GM19395 (cell line): ENCODE data around the gene C1orf159.
"Not testable (repeated sequence)": the region's sequence is repeated elsewhere in the genome, so short reads cannot be mapped to it uniquely, and the experiment has no call there.

ENCODE experiments used
- ATAC-seq: cut with Tn5 transposase; IDR thresholded peaks from one replicate; pipeline ENCODE4 v1.9.1; 2021; ENCODE audit warnings: mild to moderate bottlenecking, moderate library complexity; ENCODE audit not compliant: unreplicated experiment

The C1orf159 gene

DNA sequence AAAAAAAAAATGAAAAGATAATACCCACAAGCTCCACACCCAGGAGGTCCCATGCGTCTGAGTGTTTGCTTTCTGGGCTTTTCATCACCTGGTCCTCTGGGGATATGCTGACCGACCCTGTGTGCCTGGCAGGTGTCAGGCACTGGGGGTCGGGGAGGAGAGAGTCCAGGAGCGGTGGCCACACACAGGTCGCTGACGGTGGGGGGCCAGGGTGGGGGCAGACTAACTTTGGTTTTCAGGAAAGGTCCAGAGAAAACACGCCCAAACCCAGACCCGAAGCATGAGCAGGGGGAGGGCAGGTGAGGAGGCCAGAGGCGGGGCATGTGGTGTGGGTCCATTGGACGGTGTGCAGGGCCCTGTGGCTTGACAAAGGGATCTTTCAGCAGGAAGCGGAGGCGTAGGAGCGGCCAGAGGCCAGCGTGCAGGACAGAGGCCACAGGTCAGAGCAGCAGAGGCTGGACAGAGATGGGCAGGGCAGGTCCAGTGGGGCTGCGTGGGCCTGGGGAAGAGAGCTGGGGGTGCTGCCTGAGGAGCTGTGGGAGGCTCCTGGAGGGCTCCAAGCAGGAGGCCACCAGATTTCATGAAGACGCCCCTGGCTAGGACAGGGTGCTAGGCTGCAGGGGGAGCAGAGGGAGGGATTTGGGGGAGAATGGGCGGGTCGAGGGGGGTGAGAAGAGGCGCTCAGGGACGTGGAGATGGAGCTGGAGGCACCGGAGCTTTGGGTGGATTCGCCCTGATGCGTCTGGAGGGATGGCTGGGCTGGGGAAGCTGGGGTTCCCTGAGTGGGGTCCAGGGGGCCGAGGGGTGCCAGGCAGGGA is 57.6 kb downstream of the C1orf159 start:
- no peak for ATAC-seq

- ATAC-seq = not testable (repeated sequence)
Observed at GRCh38 chr1:1057769-1058087, 58.2 kb downstream of the C1orf159 start.

- ATAC-seq = no peak
Observed at GRCh38 chr1:1055841-1056736, 59.8 kb downstream of the C1orf159 start.

DNA sequence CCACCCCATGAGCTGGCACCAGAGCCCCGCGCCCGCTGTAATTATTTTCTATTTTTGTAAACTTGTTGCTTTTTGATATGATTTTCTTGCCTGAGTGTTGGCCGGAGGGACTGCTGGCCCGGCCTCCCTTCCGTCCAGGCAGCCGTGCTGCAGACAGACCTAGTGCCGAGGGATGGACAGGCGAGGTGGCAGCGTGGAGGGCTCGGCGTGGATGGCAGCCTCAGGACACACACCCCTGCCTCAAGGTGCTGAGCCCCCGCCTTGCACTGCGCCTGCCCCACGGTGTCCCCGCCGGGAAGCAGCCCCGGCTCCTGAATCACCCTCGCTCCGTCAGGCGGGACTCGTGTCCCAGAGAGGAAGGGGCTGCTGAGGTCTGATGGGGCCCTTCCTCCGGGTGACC is 60.9 kb downstream of the C1orf159 start:
- no peak for ATAC-seq

GRCh38 chr1:1054099-1054700 is 61.7 kb downstream of the C1orf159 start:
- no peak for ATAC-seq

- ATAC-seq = no peak
Observed at GRCh38 chr1:1053682-1054081, 62.2 kb downstream of the C1orf159 start.

GRCh38 chr1:1053022-1053421 is 62.9 kb downstream of the C1orf159 start:
- ATAC-seq = no peak

GRCh38 chr1:1052003-1052840 is 63.7 kb downstream of the C1orf159 start:
- no peak for ATAC-seq

DNA sequence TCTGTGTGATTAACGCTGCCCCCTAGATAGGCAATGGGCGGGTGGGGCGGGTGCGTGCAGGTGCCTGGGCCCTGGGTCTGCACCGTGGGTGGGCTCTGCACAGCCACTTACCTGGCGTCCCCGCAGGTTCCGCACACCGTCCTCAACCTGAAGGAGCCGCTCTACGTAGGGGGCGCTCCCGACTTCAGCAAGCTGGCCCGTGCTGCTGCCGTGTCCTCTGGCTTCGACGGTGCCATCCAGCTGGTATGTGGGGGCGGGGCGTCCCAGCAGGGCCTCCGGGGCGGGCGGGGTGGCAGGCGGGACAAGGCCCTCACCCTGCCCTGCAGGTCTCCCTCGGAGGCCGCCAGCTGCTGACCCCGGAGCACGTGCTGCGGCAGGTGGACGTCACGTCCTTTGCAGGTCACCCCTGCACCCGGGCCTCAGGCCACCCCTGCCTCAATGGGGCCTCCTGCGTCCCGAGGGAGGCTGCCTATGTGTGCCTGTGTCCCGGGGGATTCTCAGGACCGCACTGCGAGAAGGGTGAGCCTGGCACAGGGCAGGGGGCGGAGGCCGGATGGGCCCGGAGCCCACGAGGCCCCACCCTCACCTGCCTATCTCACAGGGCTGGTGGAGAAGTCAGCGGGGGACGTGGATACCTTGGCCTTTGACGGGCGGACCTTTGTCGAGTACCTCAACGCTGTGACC is 64.6 kb downstream of the C1orf159 start:
- no peak for ATAC-seq

GRCh38 chr1:1050577-1051052 is 65.3 kb downstream of the C1orf159 start:
- ATAC-seq = no peak

GRCh38 chr1:1049318-1050165 is 66.3 kb downstream of the C1orf159 start:
- ATAC-seq = no peak

- no peak for ATAC-seq
Observed at GRCh38 chr1:1048765-1049164, 67.1 kb downstream of the C1orf159 start.

GRCh38 chr1:1047963-1048362 is 67.9 kb downstream of the C1orf159 start:
- ATAC-seq = no peak

- ATAC-seq = no peak
Observed at GRCh38 chr1:1047407-1047806, 68.5 kb downstream of the C1orf159 start.

DNA sequence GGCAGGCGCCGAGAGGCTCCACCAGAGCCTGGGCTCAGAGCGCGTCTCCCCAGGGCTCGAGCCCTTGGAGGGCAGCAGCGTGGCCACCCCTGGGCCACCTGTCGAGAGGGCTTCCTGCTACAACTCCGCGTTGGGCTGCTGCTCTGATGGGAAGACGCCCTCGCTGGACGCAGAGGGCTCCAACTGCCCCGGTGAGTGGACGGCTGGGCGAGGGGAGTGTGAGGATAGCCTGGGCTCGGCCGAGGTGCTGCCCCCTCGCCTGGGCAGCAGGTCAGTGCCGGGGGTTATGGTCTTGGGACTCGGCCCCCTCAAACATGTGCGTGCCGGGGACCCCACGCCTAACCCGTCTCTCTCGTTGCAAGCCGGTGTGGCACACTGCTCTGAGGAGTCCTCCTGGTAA is 69.1 kb downstream of the C1orf159 start:
- no peak for ATAC-seq

- ATAC-seq = no peak
Observed at GRCh38 chr1:1046243-1046642, 69.6 kb downstream of the C1orf159 start.

GRCh38 chr1:1045129-1045528 is 70.8 kb downstream of the C1orf159 start:
- no peak for ATAC-seq

- no peak for ATAC-seq
Observed at GRCh38 chr1:1044455-1045078, 71.3 kb downstream of the C1orf159 start.

GRCh38 chr1:1043921-1044320 is 72.0 kb downstream of the C1orf159 start:
- no peak for ATAC-seq
